Measurements from ENCODE around the gene ABCB6. TPM values are rescaled to one million over a fixed set of nuclear protein-coding genes. Genes with fewer than 3 reads are reported as not detected.

ABCB6 gene
- total RNA-seq, 1 experiment from 2014 or later: 68.6 TPM

- Mint-ChIP-seq H3K27ac (ENCODE audit: unreplicated experiment) (no peak overlapping the region), H3K9me3 (ENCODE audit: unreplicated experiment) (no peaks in the 10 kb centered on the region), H3K4me3 (ENCODE audit: unreplicated experiment) (no peak overlapping the region), H3K4me1 (ENCODE audit: low read depth, unreplicated experiment) (peaks cover 3% of the 10 kb centered on the region), H3K36me3 (ENCODE audit: insufficient read depth, unreplicated experiment) (peaks cover 10% of the 10 kb centered on the region), H3K27me3 (ENCODE audit: insufficient read depth, unreplicated experiment) (no peaks in the 10 kb centered on the region)
- H3K4me3 ChIP-seq (ENCODE audit: low read depth, low read length): no peak overlapping the region
- TF ChIP-seq, protein P1, sequence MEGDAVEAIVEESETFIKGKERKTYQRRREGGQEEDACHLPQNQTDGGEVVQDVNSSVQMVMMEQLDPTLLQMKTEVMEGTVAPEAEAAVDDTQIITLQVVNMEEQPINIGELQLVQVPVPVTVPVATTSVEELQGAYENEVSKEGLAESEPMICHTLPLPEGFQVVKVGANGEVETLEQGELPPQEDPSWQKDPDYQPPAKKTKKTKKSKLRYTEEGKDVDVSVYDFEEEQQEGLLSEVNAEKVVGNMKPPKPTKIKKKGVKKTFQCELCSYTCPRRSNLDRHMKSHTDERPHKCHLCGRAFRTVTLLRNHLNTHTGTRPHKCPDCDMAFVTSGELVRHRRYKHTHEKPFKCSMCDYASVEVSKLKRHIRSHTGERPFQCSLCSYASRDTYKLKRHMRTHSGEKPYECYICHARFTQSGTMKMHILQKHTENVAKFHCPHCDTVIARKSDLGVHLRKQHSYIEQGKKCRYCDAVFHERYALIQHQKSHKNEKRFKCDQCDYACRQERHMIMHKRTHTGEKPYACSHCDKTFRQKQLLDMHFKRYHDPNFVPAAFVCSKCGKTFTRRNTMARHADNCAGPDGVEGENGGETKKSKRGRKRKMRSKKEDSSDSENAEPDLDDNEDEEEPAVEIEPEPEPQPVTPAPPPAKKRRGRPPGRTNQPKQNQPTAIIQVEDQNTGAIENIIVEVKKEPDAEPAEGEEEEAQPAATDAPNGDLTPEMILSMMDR (IDR thresholded peaks at IDR 0.05; ENCODE audit: insufficient read depth in 1 of 2, low read depth in 1 of 2, low read length in 1 of 2, severe bottlenecking in 1 of 2, unreplicated experiment in 1 of 2): no peak
- no peak for DNase-seq
- POLR2A ChIA-PET: no interaction called here
- no peaks in the 10 kb centered on the region for H3K36me3 ChIP-seq (ENCODE audit: control insufficient read depth, insufficient read depth, low read length)
- H3K27me3 ChIP-seq (replicated peaks; ENCODE audit: control insufficient read depth, insufficient read depth, low read length): no peaks in the 10 kb centered on the region
- no peaks in the 10 kb centered on the region for H3K9me3 ChIP-seq
- H3K4me1 ChIP-seq: peaks cover 13% of the 10 kb centered on the region
- intact Hi-C loops (cut with micrococcal nuclease; ENCODE audit: unreplicated experiment): no loop called here
- CTCF ChIA-PET: no interaction called here
- BruUV-seq (replicated peaks): no TSS peak
Measured at GRCh38 chr2:219243291-219243761, 24.6 kb upstream of the ABCB6 start.

- intact Hi-C loops (cut with micrococcal nuclease; ENCODE audit: unreplicated experiment): no loop called here
- H3K4me1 Mint-ChIP-seq (ENCODE audit: low read depth, unreplicated experiment): no peaks in the 10 kb centered on the region
- Histone ChIP-seq H3K4me3 (ENCODE audit: low read depth, low read length) (no peak overlapping the region), H3K27me3 (replicated peaks; ENCODE audit: control insufficient read depth, insufficient read depth, low read length) (no peaks in the 10 kb centered on the region), H3K4me1 (0 out of 2 replicates have a peak, but pooled peaks cover 4% of the 10 kb centered on the region), H3K9me3 (no peaks in the 10 kb centered on the region), H3K36me3 (ENCODE audit: control insufficient read depth, insufficient read depth, low read length) (peaks cover 11% of the 10 kb centered on the region; the same call in 1 of the 2 replicates)
- TF ChIP-seq, protein P1 (IDR thresholded peaks at IDR 0.05; ENCODE audit: insufficient read depth in 1 of 2, low read depth in 1 of 2, low read length in 1 of 2, severe bottlenecking in 1 of 2, unreplicated experiment in 1 of 2): no peak
- no peak overlapping the region for H3K27ac Mint-ChIP-seq (ENCODE audit: unreplicated experiment)
- POLR2A ChIA-PET: no interaction called here
- no TSS peak for BruUV-seq (replicated peaks)
- no peak overlapping the region for H3K4me3 Mint-ChIP-seq (ENCODE audit: unreplicated experiment)
- no peaks in the 10 kb centered on the region for H3K27me3 Mint-ChIP-seq (ENCODE audit: insufficient read depth, unreplicated experiment)
- no peaks in the 10 kb centered on the region for H3K9me3 Mint-ChIP-seq (ENCODE audit: unreplicated experiment)
- H3K36me3 Mint-ChIP-seq (ENCODE audit: insufficient read depth, unreplicated experiment): peaks cover 33% of the 10 kb centered on the region
- CTCF ChIA-PET: no interaction called here
- DNase-seq: no peak
Measured at GRCh38 chr2:219234331-219234730, 15.6 kb upstream of the ABCB6 start.

DNA sequence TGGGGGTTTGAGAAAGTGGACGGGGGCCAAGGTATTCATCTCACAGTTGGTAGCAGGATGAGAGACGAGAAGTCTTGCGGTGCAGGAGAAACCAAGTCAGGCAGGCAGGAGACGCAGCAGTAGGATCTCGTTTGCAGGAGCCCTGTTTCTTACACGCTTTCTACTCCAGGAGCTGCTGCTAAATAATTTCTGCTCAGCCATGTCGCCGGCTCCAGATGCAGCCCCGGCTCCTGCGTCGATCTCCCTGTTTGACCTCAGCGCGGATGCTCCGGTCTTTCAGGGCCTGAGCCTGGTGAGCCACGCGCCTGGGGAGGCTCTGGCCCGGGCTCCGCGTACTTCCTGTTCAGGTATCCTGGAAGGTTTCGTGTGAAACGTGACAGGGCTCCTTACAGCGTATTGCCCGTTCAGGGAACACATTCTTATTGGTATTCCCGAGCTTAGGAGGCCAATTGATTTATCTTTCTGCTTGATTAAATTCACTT is 11.3 kb upstream of the ABCB6 start:
- no peaks in the 10 kb centered on the region for H3K27me3 ChIP-seq (replicated peaks; ENCODE audit: control insufficient read depth, insufficient read depth, low read length)
- no peaks in the 10 kb centered on the region for H3K9me3 Mint-ChIP-seq (ENCODE audit: unreplicated experiment)
- ChIA-PET CTCF (interaction anchor here (0.7 to 1.1 kb wide), 3 partner anchors 44 to 200 kb away, joined by 3 to 4 read pairs (median 3); no protein-coding TSS in a partner anchor), POLR2A (interaction anchor here (0.5 to 1.7 kb wide), 6 partner anchors 12 to 54 kb away, joined by 3 to 27 read pairs (median 6); partner anchors contain the start of genes ABCB6, CNPPD1, DNAJB2 and GLB1L)
- BruUV-seq (replicated peaks): TSS peak; percentile 56
- H3K4me1 ChIP-seq: 0 out of 2 replicates have a peak, but pooled peaks cover 4% of the 10 kb centered on the region
- peaks cover 9% of the 10 kb centered on the region for H3K36me3 ChIP-seq (ENCODE audit: control insufficient read depth, insufficient read depth, low read length)
- no peaks in the 10 kb centered on the region for H3K27me3 Mint-ChIP-seq (ENCODE audit: insufficient read depth, unreplicated experiment)
- H3K36me3 Mint-ChIP-seq (ENCODE audit: insufficient read depth, unreplicated experiment): peaks cover 37% of the 10 kb centered on the region
- intact Hi-C loops (cut with micrococcal nuclease; ENCODE audit: unreplicated experiment): no loop called here
- no peaks in the 10 kb centered on the region for H3K9me3 ChIP-seq
- TF ChIP-seq, protein P1 (IDR thresholded peaks at IDR 0.05; ENCODE audit: insufficient read depth in 1 of 2, low read depth in 1 of 2, low read length in 1 of 2, severe bottlenecking in 1 of 2, unreplicated experiment in 1 of 2): no peak
- no peaks in the 10 kb centered on the region for H3K4me1 Mint-ChIP-seq (ENCODE audit: low read depth, unreplicated experiment)
- H3K27ac Mint-ChIP-seq (ENCODE audit: unreplicated experiment): peak overlapping the region; percentile 100
- peak overlapping the region; percentile 54 for H3K4me3 ChIP-seq (ENCODE audit: low read depth, low read length)
- DNase-seq: peak in 1 of 2 experiments; percentile 65
- peak overlapping the region; percentile 100 for H3K4me3 Mint-ChIP-seq (ENCODE audit: unreplicated experiment)

All from Caco-2 (cell line).